Left kidney (tissue), 2 donors: Measurements from ENCODE around the gene MACC1. TPM values are rescaled to one million over a fixed set of nuclear protein-coding genes. Genes with fewer than 3 reads are reported as not detected.
"Not testable (repeated sequence)": the region's sequence is repeated elsewhere in the genome, so short reads cannot be mapped to it uniquely, and the experiment has no call there.

Experiments used
- DNase-seq: peaks from one replicate; pipeline ENCODE4 v3.0.0-alpha.2; 2013
- polyA plus RNA-seq: library from polyadenylated mRNA; unstranded; fragments of 120-200 nt; gene quantifications from one replicate; pipeline ENCODE4 v1.2.1, GENCODE V29; 2013; ENCODE audit not compliant: insufficient read length

The MACC1 gene
- polyA plus RNA-seq, 1 donor = 10.8 TPM

DNA sequence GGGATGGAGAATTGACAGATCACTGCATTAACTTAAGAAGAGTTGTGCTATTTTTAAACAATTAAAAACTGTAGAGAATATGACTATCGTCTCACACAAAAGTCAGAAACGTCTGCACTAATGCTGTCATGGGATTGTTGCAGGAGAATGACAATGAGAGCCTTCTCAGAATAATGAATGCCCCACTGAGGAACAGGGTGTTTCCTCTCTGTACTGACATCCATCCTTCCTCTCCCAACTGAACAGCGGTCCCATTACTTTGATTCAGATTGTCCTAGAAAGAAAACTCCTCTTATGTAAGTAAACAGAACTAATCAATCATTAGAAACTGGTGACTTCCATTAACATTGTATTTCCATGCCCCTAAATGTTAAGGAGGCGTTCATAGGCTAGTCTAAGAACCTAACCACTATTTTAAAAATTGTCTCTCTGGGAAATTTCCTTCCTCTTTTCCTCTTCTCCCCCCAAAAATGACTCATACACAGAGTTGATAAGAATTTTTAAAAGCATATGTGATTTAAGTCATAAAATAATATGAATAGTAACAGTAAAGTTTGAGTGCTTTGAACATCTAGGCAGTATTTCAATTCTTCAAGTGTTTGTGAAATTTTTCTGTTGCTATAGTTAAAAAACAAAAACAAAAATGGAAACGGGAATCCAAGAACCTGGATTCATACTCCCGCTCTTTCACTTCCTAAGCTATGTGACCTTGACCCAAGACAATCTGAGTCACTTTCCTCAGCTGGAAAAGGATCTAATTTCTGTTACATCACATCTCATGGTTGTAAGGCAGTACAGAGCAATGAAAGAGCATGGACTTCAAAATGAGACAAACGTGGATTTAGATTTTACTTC lies 12.7 kb upstream of the MACC1 start:
- no peak for DNase-seq

DNA sequence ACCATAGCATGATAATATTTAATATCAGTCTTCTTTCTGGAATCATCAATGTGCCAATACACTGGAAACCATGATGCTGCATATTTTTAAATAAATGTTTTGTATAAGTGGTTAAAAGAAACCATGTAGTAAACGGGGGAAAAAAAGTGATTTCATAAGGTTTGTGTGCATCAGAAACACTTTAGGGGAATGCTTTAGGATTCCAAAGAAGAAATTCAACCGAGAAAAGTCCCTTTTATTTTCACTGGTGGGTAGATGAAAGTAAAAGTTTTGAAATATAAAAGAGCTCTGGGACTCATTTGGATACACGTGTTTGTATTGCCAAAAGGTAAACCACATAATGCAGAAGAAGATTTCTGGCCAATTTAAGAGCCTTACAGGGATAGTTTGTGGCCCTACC lies 11.9 kb upstream of the MACC1 start:
- DNase-seq = no peak

DNA sequence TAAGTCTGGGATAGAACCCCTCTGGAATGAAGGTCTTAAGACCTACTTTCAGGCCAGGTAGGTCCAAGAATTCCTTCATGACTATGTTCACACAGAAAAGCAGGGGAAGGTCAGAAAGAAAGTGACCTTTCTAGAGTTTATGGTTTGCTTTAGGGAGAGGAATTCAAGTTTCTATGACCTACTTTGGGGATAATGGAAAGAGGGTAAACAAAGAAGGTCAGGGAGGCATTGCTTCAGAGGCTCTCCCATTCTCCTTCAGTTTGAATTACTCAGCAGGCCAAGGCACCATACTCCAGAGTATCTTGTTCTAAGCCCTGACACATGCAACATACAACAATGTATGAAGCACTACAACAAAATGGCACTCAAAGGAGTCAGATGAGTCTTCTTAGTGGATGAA lies 11.5 kb upstream of the MACC1 start:
- DNase-seq = no peak

DNA sequence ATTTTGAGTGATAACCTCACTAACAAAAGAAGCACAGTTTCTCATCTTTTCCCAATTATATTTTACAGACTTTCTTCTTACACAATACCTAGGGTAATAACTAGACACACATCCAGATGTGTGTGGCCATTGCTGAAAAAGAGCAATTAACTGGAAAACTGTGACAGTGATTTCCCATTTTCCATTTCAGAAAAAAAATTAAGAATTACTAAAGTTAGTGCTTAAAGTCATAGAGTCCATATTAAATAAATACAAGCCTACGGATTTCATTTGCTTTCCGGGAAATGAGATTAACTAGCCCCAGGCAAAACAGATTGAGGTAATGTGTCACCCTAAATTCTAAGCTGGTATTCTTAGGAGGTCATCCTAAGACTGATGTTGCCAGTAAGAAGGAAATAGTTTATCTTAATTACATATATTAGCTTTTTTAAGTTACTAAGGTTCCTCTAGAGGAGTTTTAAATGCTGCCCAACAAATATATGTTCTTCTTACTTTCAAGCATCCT lies 10.2 kb upstream of the MACC1 start:
- DNase-seq = no peak

DNA sequence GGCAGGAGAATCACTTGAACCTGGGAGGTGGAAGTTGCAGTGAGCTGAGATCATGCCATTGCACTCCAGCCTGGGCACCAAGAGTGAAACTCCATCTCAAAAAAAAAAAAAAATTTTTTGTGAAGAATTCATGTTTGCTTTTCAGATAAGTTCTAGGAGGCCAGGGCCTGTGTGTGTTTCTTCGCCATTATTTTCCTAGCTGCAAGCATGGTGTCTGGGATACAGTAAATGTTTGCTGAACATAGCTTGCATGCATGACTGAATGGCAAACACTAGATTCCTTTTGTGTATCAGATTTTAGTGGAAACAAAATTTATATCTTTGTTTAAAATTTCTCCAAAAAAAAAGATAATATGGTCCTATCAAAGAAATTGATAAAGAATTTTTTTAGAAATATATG lies 9.7 kb upstream of the MACC1 start:
- no peak for DNase-seq

DNA sequence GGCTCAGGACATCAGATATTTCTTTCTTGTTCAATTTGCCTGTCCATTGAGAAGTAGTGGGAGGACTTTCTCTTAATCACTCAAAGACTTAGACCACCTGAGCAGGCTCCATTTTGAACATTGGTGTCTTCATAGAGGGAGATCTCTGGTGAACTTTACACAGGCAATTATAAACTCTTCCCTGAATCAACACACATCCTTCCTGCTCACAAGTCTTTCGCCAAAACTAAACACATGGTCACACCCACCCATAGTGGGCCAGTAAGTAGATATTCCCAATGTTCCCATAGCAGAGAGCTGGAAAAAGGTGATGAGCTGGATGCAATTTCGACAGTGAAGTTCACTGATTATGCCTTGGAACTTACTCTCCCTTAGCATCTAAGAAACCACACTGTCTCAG lies 8.2 kb upstream of the MACC1 start:
- no peak for DNase-seq

DNA sequence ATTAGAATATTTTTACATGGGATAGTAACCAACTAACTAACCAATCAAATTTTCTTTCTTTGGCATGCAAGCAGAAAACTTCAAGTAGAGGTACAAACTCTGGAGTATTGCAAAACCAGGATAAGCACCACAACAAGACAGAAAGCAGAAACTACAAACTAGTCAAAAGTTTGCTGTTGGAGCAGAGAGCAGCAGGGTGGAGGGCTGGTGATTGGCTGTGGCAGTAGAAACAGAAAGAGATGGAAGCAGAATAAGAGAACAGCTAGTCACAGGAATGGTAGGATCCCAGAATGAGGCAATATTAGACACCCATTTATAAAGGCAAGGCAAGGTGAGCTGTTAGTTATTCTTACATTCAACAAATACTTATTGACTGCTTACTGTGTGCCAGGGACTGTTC lies 6.8 kb upstream of the MACC1 start:
- DNase-seq = no peak

DNA sequence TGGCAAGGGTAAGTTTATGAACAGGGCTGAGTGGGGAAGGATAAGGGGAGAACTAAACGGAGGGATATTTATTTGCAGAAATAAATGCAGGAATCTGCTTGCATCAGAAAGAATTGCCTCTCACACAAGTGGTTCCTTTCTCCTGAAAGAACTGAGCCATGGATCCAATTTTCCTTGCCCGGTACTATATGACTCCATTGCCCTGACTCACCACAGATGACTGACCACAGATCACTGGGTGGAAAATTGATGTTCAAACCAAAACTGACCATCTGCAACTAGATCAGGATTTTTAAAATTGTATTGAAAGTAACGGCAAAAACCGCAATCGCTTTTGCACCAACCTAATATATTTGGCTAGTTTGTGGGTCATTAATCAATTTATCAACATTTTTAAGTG lies 6.2 kb upstream of the MACC1 start:
- no peak for DNase-seq

DNA sequence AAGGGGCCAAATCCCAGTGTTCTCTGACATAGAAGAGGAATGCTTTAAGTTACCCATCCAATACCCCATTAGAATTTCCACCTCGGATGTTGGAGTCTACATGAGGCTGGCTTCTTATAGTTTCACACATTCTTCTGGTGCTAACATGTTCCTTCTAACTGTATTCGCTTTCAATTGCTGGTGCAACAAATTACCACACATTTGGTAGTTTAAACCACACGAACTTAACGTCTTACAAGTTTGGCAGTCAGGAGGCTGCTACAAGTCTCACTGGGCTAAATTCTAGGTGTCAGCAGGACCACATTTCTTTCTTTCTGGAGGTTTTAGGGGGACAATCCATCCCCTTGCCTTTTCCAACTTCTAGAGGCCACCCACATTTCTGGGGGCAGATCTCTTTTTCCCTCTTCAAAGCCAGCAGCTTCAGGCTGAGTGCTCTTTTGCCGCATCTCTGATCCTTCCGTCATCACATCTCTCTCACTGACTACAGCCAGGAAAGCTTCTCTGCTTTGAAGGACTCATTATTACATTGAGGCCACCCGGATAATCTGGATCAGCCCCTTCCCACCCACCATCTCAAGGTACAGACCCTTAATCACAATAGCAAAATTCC lies 5.1 kb upstream of the MACC1 start:
- no peak for DNase-seq

DNA sequence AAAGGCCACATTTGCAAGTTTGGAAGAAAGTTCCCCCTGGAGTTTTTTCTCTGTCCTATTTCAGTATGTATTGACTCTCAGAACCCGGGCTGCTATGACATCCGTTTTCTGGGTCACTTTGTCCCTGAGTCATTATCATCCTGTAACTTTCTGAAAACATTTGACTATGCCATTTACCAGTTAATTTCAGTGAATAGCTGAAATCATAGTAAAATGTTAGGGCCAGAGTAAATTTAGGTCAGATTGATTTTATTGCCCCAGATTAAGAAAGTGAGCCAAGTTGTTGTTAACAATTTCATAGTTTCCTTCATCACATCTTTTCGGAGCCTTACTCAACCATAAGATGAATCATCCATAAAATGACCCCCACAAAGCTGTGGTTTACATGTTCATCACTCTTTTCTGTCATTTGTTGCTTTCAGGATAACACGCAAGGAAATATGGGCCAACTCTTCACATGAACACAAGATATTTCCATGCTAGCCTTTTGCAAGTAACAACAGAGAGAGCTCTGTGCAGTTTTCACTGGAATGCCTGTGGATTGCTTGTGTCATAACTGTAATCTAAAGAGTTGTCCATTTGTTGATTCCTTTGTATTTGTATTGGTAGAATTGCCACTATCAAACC lies 3.9 kb upstream of the MACC1 start:
- no peak for DNase-seq

DNA sequence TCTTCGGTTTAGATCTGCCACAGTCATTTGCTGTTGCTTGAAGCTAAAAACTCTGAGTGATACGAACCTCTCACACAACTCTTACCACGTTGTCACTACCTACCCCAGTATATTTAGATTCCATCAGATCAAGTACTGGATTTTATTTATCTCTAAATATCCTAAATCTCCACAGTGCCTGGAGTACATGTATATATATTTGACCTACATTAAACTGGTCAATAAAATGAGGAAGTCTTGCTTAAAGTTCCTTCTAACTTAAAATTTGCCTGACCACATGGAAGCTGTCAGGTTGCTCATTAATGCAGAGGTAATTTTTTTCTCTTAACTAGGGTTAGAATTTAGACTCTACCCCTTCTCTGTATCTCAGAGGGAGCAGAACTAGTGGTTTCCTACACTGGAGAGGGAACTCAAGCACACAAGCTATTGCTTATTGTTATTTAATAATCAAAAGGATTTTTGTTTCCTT lies 3.1 kb upstream of the MACC1 start:
- no peak for DNase-seq

DNA sequence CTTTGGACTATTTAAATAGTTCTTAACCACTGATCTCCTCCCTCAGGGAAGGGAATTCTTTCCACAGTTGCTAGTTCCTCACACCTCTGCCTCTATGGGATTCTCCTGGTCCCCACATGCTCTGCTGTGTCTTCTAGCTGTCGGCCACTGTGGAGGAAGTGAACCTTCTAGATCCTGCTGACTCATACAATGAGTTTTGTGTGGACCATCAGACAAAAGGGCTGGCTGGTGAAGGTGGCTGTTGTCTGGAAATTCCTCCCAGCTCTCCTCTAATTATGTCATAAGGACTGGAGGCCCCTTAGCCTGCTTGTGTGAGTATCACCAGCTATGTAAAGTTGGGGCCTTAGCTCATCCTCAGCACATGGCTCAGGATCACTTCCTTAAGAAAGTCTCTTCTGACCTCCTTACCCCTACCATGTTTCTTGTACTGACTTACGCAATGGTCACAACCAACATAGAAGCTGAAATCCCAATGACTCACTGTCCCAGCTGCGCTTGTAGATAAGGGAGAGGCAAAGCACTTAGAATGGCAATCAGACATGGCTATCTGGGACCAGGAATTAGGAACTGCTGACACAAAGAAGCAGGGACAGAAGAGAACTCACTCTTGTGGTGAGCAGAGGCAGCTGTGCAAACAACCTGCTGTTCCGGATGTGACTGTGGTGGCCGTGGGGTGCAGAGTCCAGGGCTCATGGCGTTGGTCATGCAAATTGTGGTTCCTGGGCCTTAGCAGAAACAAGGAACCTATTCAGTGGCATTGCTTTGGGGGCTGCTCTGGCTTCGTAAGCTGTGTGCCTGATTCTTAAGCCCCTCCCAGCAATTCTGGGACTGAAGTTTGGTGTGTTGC lies 2.5 kb upstream of the MACC1 start:
- DNase-seq = no peak

DNA sequence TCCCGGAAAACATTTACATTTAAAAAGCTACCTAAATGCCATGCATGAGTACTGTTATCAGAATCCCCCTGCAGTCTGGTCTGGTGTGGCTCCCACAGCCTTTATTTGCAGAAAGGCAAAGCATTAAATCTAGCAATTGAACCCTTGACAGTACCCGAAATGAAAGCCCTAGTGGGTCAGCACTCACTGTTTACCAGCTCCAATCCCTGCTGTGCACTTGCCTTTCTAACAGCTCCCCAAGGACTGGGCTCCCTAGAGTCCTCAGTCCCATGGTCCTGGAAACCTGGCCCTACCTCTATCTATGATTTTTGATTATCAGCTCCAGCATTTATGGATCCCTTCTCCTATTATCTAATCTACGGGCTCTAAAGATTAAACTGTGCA lies 1.9 kb upstream of the MACC1 start:
- no peak for DNase-seq

DNA sequence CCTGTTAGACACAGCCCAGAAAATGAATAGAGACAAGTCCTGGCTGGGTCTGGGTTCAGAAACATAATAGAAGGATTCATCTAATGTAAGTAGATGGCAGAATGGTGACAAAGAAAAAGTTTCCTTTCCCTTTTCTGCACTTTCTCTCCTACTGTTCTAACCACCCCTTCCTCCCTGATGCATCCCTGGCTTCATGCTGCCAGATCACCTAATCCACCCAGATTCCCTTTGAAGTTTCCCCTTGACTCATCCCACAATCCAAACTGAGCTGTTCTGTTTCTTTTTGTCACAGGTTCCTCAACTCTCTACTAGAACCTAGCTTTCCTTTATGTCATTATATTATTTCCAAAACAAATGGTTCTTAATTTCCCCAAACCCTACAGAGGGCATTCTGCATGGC lies 1.1 kb upstream of the MACC1 start:
- no peak for DNase-seq

DNA sequence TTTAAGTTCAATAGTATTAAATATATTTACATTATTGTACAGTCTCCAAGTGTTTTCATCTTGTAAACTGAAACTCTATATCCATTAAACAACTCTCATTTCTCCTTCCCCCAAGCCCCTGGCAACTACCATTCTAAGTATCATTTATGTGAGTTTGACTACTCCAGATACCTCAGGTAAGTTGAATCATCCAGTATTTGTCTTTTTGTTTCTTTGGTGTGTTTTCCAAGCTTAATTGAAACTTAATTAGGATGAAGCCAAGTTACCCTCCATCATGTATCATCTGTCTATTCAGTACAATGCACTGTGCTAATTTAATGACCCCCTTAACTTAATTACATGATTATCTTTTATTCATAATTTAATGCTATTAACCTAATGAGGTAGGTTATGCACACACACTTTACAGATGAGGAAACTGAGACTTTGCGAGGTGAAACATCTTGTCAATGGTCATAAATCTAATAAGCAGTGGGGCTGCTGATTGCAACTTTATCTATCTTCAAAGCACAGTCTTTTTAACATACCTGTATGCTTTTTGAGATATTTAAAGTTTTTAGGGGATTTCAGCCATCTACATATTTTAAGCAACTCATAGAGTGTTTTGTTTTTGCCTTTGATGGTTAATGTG lies 663 bp downstream of the MACC1 start:
- no peak for DNase-seq

DNA sequence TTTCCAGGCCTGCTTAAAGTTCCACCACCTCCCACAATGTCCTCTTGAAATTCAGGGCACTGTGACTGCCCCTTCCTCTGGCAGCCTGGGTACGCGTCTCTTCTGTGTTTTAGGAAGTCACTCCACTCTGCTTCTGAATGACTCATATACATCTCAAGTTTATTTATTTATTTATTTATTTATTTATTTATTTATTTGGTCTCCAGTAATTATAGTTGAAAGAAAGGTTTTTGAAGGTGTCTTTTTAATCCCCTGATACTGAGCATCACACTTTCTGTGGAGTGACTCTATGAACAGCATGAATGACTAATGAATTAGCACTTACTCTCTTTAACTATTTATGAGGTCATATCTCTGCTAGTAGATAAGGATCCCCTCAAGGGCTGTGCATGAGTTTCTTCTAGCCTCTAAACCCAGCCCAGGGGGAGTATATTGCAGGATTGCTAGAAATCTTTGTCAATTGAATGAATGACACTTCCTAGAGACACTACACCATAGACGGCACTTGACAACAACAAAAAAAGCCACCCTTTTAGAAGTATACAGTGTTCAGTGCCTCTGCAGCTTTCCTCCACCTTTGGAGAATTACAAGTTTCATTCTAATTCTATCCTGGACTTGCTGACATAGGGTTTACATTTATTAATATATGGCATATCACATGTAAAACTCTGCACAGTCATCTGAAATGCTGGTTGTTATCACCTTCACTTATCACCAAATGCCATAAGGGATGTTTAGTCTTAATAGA lies 2.1 kb downstream of the MACC1 start:
- no peak for DNase-seq

DNA sequence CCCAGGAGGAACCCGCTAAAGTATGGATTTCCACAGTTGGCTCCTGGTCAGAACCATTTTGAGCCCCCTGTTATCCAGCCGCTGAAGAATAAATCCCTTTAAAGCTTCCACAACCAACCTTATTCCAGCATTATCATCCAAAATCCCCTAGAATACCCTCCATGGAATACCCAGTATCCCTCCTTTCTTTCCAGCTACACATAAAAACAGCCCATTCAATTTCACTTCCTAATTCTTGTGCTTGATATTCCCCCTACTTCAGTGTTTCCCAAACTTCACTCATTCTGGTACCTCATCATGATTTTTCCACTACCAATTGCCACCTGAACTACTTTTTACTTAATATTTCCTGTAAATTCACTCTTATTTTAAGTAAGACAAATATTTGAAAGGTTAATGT lies 3.1 kb downstream of the MACC1 start:
- DNase-seq = no peak

DNA sequence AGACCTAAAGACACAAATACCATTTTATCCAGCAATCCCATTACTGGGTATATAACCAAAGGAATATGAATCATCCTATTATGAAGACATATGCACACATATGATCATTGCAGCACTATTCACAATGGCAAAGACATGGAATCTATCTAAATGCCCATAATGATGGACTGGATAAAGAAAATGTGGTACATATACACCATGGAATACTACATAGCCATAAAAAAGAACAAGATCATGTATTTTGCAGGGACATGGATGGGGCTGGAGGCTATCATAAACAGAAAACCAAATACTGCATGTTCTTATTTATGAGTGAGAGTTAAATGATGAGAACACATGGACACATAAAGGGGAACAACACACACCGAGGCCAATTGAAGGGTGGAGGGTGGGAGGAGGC lies 3.8 kb downstream of the MACC1 start:
- no peak for DNase-seq

DNA sequence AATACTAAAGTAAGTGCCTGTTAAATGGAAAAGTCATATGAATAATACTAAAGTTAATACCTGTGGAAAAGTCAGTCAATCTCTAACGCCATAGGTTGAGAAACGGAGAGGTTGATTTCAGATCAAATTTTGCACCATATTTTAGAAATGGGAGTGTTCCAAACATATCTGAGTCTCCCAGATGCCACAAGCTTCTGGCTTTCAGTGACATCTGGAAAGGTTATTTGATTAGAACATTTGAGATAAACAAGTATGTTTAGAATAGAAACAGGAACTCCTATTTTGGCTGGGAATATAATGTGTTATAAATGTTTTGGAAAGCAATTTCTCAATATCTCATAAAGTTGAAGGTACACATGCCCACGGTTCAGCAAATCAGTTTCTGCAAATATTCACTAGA lies 5.8 kb downstream of the MACC1 start:
- DNase-seq = no peak

DNA sequence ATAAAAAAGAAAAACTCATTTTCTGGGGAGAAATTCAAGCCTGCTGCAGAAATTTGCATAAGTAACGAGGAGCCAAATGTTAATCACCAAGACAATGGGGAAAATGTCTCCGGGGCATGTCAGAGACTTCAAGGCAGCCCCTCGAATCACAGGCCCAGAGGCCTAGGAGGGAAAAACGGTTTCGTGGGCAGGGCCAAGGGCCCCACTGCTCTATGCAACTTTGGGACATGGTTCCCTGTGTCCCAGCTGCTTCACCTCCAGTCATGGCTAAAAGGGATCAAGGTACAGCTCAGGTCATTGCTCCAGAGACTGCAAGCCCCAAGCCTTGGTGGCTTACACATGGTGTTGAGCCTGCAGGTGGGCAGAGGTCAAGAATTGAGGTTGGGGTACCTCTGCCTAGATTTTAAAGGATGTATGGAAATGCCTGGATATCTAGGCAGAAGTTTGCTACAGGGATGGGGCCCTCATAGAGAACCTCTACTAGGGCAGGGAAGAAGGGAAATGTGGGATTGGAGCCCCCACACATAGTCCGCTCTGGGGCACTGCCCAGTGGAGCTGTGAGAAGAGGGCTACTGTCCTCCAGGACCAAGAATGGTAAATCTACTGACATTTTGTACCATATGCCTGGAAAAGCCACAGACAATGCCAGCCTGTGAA lies 8.4 kb downstream of the MACC1 start:
- no peak for DNase-seq

DNA sequence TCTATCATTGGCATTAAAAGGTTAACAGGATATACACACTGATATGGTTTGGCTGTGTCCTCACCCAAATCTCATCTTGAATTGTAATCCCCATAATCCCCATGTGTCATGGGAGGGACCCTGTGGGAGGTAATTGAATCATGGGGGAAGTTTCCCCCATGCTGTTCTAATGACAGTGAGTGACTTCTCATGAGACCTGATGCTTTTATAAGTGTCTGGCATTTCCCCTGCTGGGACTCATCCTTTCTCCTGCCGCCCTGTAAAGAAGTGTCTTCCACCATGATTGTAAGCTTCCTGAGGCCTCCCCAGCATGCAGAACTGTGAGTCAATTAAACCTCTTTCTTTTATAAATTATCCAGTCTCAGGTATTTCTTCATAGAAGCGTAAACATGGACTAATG lies 9.4 kb downstream of the MACC1 start:
- DNase-seq = not testable (repeated sequence)
